Cortex of kidney (tissue), 1 donor: ENCODE measurements around the gene ODC1.

Experiments
- DNase-seq: peaks from one replicate; lab custom pipeline; 2025; lab: John Stamatoyannopoulos, UW

Gene ODC1

GRCh38 chr2:10433947-10434885 lies 13.9 kb downstream of the ODC1 start:
- DNase-seq: no peak

GRCh38 chr2:10433264-10433946 lies 14.7 kb downstream of the ODC1 start:
- no peak for DNase-seq

GRCh38 chr2:10432311-10433181 lies 15.6 kb downstream of the ODC1 start:
- DNase-seq: no peak

GRCh38 chr2:10431797-10432196 lies 16.3 kb downstream of the ODC1 start:
- DNase-seq: no peak

- no peak for DNase-seq
Measured at GRCh38 chr2:10430886-10431622, 17.1 kb downstream of the ODC1 start.

DNA sequence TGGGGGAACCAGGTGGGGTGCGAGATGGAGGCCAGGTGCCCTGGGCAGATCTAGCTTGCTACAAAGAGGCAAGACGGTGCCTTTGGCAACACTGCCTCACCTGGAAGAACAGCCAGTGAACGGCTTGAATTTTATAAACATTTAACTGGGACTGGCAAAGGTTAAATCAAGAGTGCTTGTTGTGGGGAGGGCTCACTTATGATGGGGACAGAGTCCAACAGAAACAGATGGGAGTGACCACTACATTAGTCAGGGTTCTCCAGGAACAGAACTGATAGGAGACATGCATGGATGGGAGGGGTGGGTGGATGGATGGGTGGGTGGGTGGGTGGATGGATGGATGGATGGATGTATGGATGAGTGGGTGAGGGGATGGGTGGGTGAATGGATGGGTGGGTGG lies 19.2 kb downstream of the ODC1 start:
- DNase-seq: no peak

DNA sequence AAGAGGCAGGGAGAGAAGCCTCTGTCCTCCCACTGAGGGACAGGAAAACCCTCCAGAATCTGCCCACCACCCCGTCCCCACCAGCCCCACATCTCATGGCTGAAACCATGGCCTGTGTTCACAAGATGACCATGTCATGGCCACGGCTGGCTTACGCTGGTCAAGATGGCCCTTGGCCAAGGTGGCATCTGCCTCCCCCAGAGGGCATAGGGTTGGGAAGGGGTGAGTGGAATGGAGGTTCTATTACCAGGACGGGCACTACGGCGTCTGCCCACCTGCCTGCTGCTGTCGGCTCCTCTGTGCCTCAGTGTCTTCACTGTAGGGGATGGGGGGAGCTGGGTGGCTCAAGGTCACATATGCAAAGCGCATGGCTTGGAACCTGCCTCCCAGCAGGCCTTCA lies 19.8 kb downstream of the ODC1 start:
- no peak for DNase-seq

DNA sequence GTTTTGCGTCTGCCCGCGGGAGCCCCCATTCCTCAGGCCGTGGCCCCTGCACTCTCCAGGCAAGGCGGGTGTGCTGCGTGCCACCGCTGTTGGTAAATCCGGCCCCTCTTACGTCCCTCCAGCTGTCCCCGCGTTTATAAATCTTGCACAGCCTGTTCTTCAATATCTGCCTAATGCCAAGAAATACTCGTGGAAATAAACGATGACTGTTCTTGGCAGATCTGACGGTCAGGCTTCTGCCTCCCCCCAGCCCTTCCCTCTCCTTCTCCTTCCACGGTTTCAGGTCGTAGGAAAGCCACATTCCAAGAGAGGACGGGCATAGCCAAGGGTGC lies 20.5 kb downstream of the ODC1 start:
- no peak for DNase-seq

- DNase-seq: no peak
Measured at GRCh38 chr2:10426726-10427617, 21.2 kb downstream of the ODC1 start.

- DNase-seq: no peak
Measured at GRCh38 chr2:10425699-10426098, 22.4 kb downstream of the ODC1 start.

GRCh38 chr2:10424916-10425505 lies 23.1 kb downstream of the ODC1 start:
- DNase-seq: no peak

GRCh38 chr2:10424051-10424450 lies 24.1 kb downstream of the ODC1 start:
- DNase-seq: no peak

DNA sequence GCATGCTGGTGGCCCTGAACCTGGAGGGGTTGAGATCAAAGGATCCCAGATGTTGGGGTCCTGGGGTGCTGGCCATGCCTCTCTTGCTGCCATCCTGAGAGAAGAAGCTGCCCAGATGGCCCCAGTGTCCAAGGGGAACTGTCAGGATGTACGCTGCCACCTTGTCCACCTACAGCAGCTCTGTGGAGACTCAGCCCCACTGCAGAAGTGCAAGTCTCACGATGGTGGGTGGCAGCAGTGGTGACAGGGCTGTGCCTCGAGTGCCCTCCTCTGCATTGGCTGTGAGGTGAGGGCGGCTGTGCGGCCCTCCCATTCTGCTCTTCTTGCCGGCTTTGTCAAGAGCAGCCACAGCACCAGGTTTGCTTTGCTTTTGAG lies 24.7 kb downstream of the ODC1 start:
- no peak for DNase-seq

DNA sequence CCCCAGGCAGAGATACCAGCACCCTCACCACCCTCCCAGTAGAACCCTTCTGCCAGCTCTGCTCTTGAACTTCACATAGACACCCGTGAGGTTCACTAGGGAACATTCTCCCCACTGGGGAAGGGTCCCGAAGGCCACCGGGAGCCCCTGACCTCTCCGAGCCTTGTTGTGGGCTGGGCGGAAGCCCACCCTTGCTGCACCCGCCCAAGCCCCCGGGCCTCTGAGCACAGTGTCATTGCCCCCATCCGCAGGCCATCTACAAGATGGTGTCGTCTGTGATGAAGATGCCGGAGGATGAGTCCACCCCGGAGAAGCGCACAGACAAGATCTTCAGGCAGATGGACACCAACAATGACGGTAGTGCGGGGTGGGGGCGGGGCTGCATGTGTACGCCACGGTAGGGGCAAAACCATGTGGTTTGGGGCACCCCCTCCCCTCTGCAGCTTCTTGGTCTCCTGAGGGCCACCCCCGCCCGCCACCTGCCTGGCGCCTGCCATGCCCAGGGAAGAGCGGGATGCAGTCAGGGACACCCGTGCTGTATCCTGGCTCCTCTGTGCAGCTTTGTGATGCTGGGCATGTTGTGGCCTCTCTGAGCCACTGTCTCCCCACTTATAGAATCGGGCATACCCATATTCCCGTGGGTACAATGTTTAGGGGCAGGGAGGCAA lies 25.3 kb downstream of the ODC1 start:
- no peak for DNase-seq

GRCh38 chr2:10422251-10422650 lies 25.9 kb downstream of the ODC1 start:
- DNase-seq: no peak

DNA sequence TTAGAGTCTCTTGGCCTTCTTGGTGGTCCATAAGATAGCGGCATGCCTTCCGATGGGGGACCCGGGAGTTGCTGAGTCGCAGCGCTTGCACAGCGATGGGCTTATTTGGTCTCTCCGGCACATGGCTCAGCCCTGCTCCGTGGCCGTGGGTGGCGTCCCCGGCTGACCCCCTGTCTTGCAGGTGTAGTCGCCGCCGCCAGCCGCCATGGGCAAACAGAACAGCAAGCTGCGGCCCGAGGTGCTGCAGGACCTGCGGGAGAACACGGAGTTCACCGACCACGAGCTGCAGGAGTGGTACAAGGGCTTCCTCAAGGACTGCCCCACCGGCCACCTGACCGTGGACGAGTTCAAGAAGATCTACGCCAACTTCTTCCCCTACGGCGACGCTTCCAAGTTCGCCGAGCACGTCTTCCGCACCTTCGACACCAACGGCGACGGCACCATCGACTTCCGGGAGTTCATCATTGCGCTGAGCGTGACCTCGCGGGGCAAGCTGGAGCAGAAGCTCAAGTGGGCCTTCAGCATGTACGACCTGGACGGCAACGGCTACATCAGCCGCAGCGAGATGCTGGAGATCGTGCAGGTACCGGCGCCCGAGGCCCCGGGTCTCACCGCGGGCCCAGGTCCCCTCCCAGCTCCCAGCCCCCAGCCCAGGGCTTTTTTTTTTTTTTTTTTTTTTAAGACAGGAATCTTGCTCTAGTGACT lies 28.4 kb downstream of the ODC1 start:
- no peak for DNase-seq

GRCh38 chr2:10417551-10418335 lies 30.4 kb downstream of the ODC1 start:
- no peak for DNase-seq

DNA sequence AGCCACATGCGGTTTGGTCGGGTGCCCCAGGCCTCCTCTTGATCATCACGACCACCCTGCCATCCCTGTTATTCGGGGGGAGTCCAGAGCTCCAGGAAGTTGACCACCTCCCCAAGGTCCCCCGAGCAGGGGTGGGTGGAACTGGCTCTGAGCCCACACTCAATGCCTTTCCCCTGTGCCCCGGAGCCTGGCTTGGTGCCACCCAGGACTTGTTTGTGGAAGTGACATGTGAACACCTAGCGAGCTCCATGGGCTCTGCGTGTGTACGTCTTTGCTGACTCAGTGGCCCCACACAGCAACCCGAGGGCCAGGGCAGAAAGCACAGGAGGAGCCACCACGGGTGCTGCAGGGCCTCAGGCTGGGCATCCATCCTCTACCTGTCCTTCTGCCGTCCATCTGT lies 32.5 kb downstream of the ODC1 start:
- DNase-seq: no peak
